ENCODE data around the gene FRMD6.

DNA sequence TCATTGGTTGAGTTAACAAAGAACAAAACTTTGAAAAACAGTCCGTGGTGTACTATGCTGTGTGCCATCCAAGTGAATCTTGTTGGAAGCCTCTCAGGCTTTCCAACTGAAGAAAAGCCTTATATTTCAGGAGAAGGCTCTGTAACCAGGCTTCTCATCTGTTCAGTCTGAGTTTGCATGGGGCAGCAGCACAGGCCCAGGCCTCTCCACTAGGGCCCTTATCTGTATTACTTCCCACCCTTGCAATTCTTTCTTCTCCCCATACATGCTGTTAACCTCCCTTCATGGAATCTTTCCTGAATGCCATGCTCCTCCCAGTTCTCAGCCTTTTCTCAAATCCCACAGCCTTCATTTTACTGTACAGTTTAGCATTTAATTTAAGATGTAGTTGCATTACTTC, 28.3 kb downstream of the FRMD6 start:
- TF ChIP-seq CTCF (IDR thresholded peaks at IDR 0.05): no peak
- TF ChIP-seq POLR2A (IDR thresholded peaks at IDR 0.05): no peak

Data from uterus (tissue), 2 donors.